ENCODE results near the gene MTG2.

The MTG2 gene

GRCh38 chr20:62157387-62158087 lies 25.3 kb upstream of the MTG2 start:
- intact Hi-C loops (cut with DNase I), result no loop called here
- no peak for DNase-seq

DNA sequence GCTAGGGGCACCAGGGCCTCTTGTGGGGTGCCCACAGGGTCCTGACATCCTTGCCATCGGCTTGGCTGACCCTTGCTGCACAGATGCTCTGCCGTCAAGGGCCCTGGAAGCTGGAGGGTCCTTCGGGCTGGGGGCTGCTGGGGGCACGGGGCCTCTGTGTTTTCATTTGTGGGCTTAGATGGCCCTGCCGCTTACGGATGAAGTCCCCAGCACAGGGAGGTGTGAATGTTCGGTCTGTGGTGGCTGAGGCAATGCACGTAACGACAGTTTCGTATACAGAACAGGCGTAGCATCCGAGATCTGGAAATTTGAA lies 24.8 kb upstream of the MTG2 start:
- intact Hi-C loops (cut with DNase I), result no loop called here
- DNase-seq, result no peak

GRCh38 chr20:62158541-62158940 lies 24.3 kb upstream of the MTG2 start:
- intact Hi-C loops (cut with DNase I), result no loop called here
- no peak for DNase-seq

GRCh38 chr20:62159052-62159451 lies 23.8 kb upstream of the MTG2 start:
- DNase-seq, result no peak
- intact Hi-C loops (cut with DNase I), result no loop called here

- intact Hi-C loops (cut with DNase I), result no loop called here
- DNase-seq, result peak in 1 of 42 donors; percentile 41
Observed at GRCh38 chr20:62159839-62160238, 23.0 kb upstream of the MTG2 start.

DNA sequence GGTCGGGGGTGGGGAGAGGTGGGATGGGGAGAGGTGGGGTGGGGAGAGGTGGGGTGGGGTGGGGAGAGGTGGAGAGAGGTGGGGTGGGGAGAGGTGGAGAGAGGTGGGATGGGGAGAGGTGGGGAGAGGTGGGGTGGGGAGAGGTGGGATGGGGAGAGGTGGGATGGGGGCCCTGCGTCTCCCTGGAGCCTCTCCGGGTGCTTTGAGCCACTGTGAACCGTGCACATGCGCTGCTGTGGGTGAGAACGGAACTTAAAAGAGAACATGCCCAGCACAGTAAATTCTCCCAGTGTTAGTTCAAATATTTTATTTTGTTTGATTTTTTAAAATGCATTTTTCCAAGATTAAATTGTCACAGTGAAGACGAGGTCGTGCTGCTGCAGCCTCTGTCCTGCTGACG lies 22.6 kb upstream of the MTG2 start:
- DNase-seq, result no peak
- intact Hi-C loops (cut with DNase I), result no loop called here

DNA sequence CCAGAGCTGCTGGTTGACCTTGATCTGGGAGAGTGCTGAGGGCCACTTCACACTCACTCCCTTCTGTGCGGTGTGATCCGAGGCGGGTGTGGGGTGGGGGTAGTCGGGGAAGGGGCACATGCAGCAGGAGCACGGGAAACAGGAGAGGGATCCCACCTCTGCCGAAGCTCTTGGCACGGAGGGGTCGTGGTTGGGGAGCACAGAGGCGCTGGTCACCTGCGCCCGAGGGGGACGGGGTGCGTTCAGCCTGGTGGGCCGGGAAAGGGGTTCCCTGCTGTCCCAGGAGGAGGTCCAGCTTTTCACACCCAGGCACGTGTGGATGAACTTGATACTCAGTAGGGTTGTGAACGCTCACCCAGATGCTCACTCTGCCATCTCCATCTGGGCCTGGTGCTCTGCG lies 22.0 kb upstream of the MTG2 start:
- no peak for DNase-seq
- intact Hi-C loops (cut with DNase I), result no loop called here

DNA sequence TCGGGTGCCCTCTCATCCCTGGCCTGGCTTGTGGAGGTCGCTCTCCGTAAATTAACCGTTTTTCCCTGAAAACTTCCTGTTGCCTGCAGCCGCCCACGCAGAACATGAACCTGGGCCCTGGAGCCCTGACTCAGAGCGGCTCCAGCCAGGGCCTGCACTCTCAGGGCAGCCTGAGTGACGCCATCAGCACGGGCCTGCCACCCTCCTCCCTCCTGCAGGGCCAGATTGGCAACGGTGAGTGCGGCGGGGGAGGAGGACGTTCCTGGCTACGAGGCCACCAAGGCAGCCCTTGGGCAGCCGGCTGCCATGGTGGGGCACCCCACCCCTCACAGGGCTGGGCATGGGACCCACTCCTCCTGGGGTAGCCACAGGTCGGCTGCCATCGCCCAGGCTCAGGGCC lies 21.5 kb upstream of the MTG2 start:
- no peak for DNase-seq
- intact Hi-C loops (cut with DNase I), result no loop called here

GRCh38 chr20:62162765-62163484 lies 19.9 kb upstream of the MTG2 start:
- intact Hi-C loops (cut with DNase I), result no loop called here

DNA sequence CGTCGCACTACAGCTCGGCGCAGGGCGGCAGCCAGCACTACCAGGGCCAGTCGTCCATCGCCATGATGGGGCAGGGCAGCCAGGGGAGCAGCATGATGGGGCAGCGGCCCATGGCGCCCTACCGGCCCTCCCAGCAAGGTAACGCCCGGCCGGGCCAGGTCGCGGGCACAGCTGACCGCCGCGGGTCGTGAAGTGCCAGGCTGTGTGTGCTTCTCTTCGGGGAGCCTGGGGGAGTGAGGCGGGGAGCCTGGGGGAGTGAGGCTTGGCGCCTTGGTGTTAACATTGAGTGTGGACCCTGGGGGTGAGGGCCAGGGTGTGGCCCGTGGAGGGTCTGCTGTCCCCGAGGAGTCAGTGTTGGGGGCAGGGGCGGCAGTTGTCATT lies 19.4 kb upstream of the MTG2 start:
- intact Hi-C loops (cut with DNase I), result no loop called here
- DNase-seq, result no peak

More at GRCh38 chr20:62162765-62163484, 19.9 kb upstream of the MTG2 start:
- DNase-seq, result no peak

DNA sequence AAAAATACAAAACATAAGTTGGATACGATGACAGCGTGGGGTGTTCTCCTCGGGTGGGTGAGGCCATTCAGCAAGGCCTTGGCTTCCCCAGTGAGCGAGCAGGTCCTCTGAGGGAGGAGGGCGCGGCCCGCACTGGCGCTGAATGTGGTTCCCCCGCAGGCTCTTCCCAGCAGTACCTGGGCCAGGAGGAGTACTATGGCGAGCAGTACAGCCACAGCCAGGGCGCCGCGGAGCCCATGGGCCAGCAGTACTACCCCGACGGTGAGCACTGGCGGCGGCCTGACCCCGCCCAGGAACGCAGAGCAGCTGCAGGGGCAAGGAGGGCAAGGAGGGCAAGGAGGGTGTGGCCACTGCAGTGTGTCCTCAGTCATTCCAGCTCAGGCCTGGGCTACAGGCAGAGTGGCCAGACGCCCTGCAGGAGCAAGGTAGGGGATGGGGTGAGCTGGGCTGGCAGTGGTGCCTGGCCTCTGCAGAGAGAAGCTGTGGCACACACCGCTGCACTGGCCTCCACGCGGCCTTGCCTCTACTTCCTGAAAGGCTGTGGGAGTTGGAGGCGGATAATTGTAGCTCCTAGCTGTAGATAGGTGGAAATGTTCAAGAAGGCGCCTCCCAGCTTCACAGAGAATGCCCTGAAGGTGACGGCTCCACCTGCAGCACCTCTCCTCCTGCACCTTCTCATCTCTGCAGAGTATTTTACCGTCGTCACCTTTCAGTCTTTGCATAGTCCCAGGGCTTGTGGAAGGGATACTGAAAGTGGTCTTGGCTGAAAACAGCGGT lies 18.7 kb upstream of the MTG2 start:
- peak in 11 of 42 donors; percentile 23 to 69 (median 52) for DNase-seq
- intact Hi-C loops (cut with DNase I), result no loop called here

- DNase-seq, result peak in 23 of 42 donors; percentile 17 to 82 (median 43)
- intact Hi-C loops (cut with DNase I), result no loop called here
Observed at GRCh38 chr20:62164879-62165761, 17.7 kb upstream of the MTG2 start.

GRCh38 chr20:62165762-62166399 lies 16.9 kb upstream of the MTG2 start:
- intact Hi-C loops (cut with DNase I), result no loop called here
- no peak for DNase-seq

- no peak for DNase-seq
- intact Hi-C loops (cut with DNase I), result no loop called here
Observed at GRCh38 chr20:62167474-62167873, 15.4 kb upstream of the MTG2 start.

DNA sequence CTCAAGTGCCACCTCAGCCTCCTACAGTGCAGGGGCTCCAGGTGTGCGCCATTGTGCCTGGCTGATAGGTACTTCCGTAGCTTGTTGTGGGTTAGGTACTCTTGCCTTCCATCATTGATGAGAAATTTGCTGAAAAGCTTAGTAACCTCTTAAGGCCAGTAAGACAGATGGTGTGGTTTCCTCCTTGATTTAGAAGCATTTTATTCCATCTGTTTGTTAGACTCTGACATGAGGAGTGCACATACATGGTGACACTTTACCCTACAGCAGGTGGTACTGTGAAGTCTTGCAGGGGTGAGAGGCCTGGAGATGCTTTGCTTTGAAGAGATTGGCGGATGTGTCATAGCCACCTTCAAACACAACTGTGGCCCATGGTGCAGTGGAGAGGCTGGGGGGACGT lies 14.8 kb upstream of the MTG2 start:
- no peak for DNase-seq
- intact Hi-C loops (cut with DNase I), result no loop called here

DNA sequence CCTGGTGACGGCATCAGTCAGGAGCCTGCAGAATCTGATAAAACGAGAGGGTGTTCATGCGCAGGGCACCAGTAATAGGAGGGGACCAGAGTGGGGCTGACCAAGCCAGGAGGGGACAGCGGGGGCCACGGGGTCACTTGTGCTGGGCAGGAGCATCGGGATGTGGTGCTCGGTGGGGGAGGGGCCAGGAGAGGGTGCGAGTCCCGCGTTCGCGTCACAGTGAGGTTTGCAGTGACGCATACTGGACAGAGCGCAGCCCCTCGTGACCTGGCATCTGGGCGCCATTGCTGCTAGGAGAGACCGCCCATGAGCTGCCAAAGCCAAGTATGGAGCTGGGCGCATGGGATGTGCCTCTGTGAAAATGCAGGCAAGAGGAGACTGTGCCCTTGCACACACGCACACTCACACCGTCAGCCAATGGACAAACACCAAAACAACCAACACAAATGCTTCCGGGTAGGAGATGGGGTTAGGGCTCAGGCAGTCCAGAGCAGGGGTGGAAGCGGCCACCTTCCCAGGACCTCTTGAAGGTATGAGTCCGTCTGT lies 13.9 kb upstream of the MTG2 start:
- intact Hi-C loops (cut with DNase I), result no loop called here

GRCh38 chr20:62170536-62170935 lies 12.3 kb upstream of the MTG2 start:
- intact Hi-C loops (cut with DNase I), result no loop called here
- DNase-seq, result no peak

More for the DNA sequence above, 13.9 kb upstream of the MTG2 start:
- DNase-seq, result no peak

DNA sequence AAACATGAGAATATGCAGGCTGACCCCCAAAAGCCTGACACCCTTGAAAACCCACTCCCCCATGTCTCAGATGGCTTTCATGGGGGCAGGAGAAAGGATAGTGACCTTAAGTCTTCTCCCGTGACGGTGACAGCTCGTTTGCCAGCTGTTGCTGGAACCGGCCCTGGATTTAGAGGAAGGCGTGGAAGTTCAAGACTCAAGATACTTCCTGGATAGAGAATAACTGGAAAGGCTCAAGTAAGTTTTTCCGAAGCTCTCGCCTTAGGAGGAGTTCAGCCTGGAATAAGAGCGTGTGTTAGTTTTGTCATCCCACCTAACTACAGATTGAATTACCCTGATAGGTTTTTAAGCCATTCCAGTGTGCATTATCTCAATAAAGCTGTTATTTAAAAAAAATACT lies 11.6 kb upstream of the MTG2 start:
- DNase-seq, result no peak
- intact Hi-C loops (cut with DNase I), result no loop called here

DNA sequence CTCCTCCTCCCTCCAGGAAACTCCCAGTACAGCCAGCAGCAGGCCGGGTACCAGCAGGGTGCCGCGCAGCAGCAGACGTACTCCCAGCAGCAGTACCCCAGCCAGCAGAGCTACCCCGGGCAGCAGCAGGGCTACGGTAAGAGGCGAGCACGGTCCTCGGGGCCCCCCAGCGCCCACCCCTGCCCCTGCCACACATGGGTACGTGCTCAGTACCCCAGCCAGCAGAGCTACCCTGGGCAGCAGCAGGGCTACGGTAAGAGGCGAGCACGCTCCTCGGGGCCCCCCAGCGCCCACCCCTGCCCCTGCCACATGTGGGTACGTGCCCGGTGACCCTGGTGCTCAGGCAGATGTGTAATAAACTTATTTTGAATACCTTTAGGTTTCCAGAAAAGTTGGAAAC lies 10.2 kb upstream of the MTG2 start:
- intact Hi-C loops (cut with DNase I), result no loop called here
- DNase-seq, result no peak

Data from head of caudate nucleus (tissue), 42 donors.